Suppressor macrophage (primary cell): Measurements from ENCODE around the gene ARHGEF3.
A peak's percentile ranks its signal among the peaks of the same experiment; 100 is the strongest.
"Not testable (repeated sequence)": the region's sequence is repeated elsewhere in the genome, so short reads cannot be mapped to it uniquely, and the experiment has no call there.

Experiments used
- DNase-seq, 4 experiments: peaks; one replicate each; pipeline ENCODE4 v3.0.0-alpha.2; 2020 to 2022

ARHGEF3 gene

DNA sequence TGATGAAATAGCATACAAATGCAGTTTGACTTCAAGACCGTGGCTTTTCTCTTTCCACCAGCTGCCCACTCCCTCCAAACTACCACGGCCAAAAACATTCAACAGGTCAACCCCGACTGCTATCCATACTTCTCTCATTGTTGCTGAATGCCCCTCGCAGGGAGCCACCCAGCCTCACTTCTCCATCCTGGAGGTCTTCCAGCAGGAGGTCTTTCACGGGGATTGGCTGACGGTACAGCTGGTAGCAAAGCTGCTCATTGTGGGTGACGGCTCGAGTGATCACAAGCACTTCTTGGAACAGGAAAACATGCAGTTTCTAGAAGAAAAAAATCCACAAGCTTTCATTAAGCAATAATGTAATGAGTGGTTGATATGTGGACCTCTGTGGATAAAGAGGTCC, 69.6 kb downstream of the ARHGEF3 start:
- DNase-seq: no peak

DNA sequence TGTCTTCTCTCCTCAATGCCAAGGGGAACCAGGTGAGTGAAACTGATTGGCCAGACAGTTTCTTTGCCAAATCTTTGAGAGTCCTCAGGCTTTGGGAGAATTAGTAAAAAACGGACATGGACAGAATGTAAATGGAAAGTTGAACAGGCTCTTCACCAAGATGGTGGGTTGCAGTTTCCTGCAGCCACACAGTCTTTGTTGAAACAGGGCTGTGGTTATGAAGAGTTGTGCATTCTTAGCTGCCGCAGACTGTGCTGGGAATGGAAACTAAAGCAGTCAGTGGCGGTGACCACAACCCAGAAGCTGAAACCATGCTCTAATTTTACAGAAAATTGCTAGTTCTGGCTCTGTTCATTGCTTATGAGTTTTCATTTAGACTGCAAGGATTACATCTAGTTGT, 76.6 kb downstream of the ARHGEF3 start:
- no peak for DNase-seq

GRCh38 chr3:56724676-56725075, 77.1 kb downstream of the ARHGEF3 start:
- no peak for DNase-seq

- DNase-seq: no peak
Measured at GRCh38 chr3:56720849-56721248, 80.9 kb downstream of the ARHGEF3 start.

GRCh38 chr3:56718809-56719208, 82.9 kb downstream of the ARHGEF3 start:
- not testable (repeated sequence) for DNase-seq

DNA sequence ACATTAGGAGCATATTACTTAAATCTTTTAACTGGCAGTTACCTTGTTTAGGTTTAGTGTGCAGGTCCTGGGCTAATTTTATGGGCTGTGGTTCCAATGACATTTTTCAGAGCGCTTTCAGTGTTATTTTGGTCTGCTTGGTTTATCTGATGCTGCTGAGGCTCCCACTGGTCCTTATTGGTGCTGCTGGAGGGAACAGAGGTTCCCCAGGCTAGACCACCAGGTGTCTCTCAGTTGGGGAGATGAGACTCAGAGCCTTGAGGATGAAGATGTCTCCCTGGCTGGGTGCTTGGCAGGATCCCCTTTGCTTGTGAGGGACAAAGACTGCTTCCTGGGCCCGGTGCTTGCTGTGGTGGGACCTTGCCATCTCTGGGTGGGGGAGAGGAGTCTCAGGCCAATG, 90.4 kb downstream of the ARHGEF3 start:
- no peak for DNase-seq

GRCh38 chr3:56707412-56707811, 94.3 kb downstream of the ARHGEF3 start:
- DNase-seq: not testable (repeated sequence)

DNA sequence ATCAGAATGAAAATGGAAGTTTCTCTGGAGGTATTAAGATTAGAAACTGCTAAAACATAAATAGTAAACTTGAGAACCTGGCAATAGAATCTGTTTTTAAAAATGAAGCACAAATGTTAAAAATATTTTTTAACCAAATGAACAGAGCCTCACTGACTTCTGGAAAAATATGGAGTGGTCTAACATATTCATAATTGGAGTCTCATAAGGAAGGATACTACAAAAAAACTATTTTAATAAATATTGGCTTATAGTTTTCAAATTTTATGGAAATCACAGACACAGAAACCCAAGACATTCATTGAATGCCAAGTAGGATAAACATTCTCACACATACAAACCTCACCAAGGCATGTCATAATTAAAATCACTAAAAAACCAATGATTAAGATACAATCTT, 95.1 kb downstream of the ARHGEF3 start:
- DNase-seq: no peak

- no peak for DNase-seq
Measured at GRCh38 chr3:56704706-56705105, 97.0 kb downstream of the ARHGEF3 start.

DNA sequence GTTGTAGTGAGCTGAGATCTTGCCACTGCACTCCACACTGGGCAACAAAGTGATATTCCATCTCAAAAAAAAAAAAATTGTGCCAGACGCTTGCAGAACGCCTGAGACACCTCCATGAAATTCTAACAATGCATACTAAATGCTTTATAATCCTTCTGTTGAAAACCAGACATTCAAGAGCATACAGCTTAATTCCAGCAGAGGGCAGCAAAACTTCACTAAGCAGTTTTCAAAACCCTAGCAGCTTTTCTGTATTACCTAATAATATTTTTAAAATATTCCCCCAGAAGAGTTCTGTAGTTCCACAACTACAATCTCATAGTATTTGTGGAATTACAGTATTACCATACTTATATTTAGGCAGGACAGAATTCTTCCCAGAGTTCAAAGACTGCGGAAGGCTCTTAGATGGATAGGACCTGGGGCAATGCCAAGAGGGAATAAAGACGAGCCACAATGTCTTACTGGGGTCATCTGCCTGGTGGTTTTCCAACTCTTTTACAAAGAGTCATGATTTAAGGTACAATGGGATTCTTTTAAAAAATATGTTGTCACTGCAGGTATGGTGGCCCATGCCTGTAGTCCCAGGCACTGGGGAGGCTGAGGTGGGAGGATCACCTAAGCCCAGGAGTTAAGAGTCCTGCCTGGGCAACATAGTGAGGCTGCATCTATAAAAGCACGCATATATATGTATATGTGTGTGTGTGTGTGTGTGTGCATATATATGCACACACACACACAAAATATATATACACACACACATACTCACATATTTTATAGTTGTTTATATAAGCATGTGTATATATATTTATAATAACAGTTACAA, 99.0 kb downstream of the ARHGEF3 start:
- DNase-seq: peak; percentile 76 to 93 (median 84)

DNA sequence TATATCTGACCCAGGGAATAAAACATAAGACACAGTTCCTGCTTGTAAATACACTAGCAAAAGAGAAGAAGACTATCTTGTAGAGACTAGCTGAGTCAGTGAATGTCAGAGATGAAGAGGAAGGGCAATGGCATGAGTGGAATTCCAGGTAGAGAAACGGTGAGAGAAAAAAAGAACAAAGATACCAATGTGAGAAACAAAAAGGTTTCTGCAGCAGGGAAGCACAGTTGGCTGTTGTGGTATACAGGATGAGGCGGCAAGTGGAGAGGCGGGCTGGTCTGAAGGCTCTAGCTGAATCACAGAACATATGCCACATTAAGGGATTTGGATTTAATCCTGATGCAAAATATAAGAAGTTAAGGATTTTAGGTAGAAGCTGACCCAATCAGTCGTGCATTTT, 101.6 kb downstream of the ARHGEF3 start:
- no peak for DNase-seq

- peak; percentile 17 to 71 (median 40) for DNase-seq
Measured at GRCh38 chr3:56694867-56695683, 106.7 kb downstream of the ARHGEF3 start.

GRCh38 chr3:56693750-56694149, 108.0 kb downstream of the ARHGEF3 start:
- peak; percentile 88 to 96 (median 92) for DNase-seq

DNA sequence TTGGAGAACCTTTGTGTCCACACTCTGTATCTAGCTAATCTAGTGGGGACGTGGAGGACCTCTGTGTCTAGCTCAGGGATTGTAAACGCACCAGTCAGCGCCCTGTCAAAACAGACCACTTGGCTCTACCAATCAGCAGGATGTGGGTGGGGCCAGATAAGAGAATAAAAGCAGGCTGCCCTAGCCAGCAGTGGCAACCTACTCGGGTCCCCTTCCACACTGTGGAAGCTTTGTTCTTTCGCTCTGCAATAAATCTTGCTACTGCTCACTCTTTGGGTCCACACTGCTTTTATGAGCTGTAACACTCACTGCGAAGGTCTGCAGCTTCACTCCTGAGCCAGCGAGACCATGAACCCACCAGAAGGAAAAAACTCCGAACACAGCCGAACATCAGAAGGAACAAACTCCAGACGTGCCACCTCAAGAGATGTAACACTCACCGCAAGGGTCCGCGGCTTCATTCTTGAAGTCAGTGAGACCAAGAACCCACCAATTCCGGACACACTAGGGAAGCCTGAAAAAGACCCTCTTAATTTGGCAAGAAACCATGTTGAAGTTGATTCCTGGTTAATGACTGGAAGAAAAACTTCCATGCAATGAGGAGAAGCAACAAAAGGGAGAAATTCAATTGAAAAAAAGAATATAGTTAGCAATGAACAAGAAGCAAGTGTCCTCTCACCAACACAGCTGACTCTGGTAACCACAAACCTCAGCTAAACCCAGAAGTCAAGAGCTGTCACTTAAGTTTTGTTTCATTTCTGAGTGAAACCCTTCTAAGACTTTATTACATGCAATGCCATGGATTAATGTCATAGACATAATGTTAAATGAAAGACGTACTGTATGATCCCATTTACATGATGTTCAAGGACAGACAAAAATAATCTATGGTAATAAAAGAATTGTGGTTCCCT, 109.0 kb downstream of the ARHGEF3 start:
- DNase-seq: peak in 2 of 4 experiments; percentile 28 to 51

DNA sequence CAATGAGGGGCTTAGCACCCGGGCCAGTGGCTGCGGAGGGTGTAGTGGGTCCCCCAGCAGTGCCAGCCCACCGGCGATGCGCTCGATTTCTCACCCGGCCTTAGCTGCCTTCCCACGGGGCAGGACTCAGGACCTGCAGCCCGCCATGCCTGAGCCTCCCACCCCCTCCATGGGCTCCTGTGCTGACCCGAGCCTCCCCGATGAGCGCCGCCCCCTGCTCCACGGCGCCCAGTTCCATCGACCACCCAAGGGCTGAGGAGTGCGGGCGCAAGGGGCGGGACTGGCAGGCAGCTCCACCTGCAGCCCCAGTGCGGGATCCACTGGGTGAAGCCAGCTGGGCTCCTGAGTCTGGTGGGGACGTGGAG, 109.8 kb downstream of the ARHGEF3 start:
- not testable (repeated sequence) for DNase-seq

- DNase-seq: no peak
Measured at GRCh38 chr3:56691165-56692000, 110.4 kb downstream of the ARHGEF3 start.

- DNase-seq: no peak
Measured at GRCh38 chr3:56689303-56689702, 112.4 kb downstream of the ARHGEF3 start.

DNA sequence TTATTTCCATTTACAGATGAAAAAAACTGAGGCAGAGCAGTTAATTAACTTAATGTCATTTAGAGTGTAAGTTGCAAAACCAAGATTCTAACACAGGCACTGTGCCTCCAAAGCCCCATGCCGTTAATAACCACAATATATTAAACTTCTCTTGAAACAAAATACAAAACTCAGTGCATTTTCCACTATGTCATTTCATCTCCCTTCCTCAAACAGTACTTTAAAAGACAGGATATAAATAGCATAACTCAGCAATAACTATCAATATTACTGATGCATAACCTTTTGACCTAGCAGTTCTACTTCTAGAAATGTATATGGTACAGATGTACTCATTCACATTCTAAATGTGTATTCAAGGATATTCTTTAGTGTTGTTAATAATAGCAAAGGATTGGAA, 113.6 kb downstream of the ARHGEF3 start:
- no peak for DNase-seq

DNA sequence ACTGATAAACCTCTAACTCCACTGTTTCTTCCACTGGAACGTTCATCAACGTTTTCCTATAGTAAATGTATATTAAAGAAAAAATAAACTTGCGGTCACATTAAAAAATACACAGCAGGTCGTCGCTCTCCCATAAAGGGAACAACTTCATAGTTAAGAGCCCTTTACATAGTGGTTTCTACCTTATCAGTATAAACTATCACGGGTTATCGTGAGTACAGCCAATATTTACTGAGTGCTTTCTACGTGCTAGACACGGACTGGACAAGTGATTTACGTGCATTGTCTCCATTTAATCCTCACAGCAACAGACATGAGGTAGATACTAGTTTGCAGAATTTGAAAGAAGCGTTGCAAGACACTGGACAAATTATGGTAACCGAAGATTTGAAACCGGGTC, 117.7 kb downstream of the ARHGEF3 start:
- DNase-seq: no peak

- peak; percentile 89 to 96 (median 93) for DNase-seq
Measured at GRCh38 chr3:56683122-56683817, 118.5 kb downstream of the ARHGEF3 start, which contains the start of gene TASOR. Gene TASOR, minus strand, starts transcription at chr3:56683265. Its CDS starts 259 bp downstream, at chr3:56683006.
